HCT116 (cell line): Measurements from ENCODE around the gene TMCO4. TPM values are rescaled to one million over a fixed set of nuclear protein-coding genes. Genes with fewer than 3 reads are reported as not detected.

Source experiments
- ATAC-seq: fragments of 200-7000 bp; cut with Tn5 transposase; 2 replicates; pipeline ENCODE4 v1.9.1; 2020; ENCODE audit warnings: mild to moderate bottlenecking, moderate library complexity
- BruUV-seq: library from RNA; stranded (reverse); fragments of 400-500 nt; replicated peaks from 2 replicates; lab custom pipeline; 2021; lab: Mats Ljungman, UMichigan
- CTCF ChIA-PET: fragments of 300-600 bp; sonication (Branson Sonifier 250); formaldehyde crosslinking; loops from one replicate; lab custom pipeline; 2021; ENCODE audit warnings: antibody characterized with exemption; lab: Charles Lee
- POLR2A ChIA-PET: fragments of 300-600, 350-600 bp; sonication (Branson Sonifier 250); formaldehyde crosslinking; loops from one replicate; lab custom pipeline; 2021; ENCODE audit warnings: antibody characterized with exemption; lab: Charles Lee
- RAD21 ChIA-PET, 2 experiments: fragments of 300-600 bp; sonication (Branson Sonifier 250); formaldehyde crosslinking; loops; one replicate each; lab custom pipeline; 2023; ENCODE audit warnings: low total read pairs in 2 of 2; ENCODE audit not compliant: uncharacterized antibody in 2 of 2, unreplicated experiment in 2 of 2, low non-redundant PET in 1 of 2; lab: Charles Lee
- DNase-seq: peaks from one replicate; pipeline ENCODE4 v3.0.0-alpha.2; 2010; ENCODE audit warnings: low read depth, low spot score
- H2AFZ ChIP-seq: fragments of 200-600 bp; shearing (Covaris generic), sonication (generic); 2 replicates; pipeline ENCODE4 v1.6.1; 2017; ENCODE audit warnings: low read depth, mixed run types, mixed read lengths, antibody characterized with exemption, low read length; ENCODE audit not compliant: poor library complexity, severe bottlenecking
- H3K27ac ChIP-seq: 2 replicates; pipeline ENCODE4 v1.5.1; 2012; ENCODE audit warnings: low read depth, low read length
- H3K27me3 ChIP-seq: fragments of 200-600 bp; sonication (generic); 2 replicates; pipeline ENCODE4 v1.6.1; 2016; ENCODE audit warnings: mixed run types, low read length, mixed read lengths; ENCODE audit not compliant: insufficient read depth
- H3K36me3 ChIP-seq, 2 experiments: fragments of 200-500 bp in 1 of 2; fragments of 200-600 bp in 1 of 2; sonication (Bioruptor generic) in 1 of 2; sonication (generic) in 1 of 2; 2 replicates each; pipeline versions ENCODE4 v1.5.1 to v1.6.1; 2014 to 2016; ENCODE audit warnings: low read length in 2 of 2, inconsistent platforms in 1 of 2, mixed read lengths in 1 of 2, mixed run types in 1 of 2; ENCODE audit not compliant: insufficient read depth in 2 of 2, control insufficient read depth in 1 of 2
- H3K4me1 ChIP-seq, 2 experiments: fragments of 200-600 bp in 1 of 2; sonication (generic) in 1 of 2; 2 replicates each; pipeline versions ENCODE4 v1.5.1 to v1.6.1; 2012 to 2017; ENCODE audit warnings: low read length in 2 of 2, inconsistent platforms in 1 of 2, mild to moderate bottlenecking in 1 of 2, mixed read lengths in 1 of 2, mixed run types in 1 of 2, moderate library complexity in 1 of 2; ENCODE audit not compliant: insufficient read depth in 2 of 2, control insufficient read depth in 1 of 2
- H3K4me2 ChIP-seq: fragments of 200-600 bp; sonication (generic); 2 replicates; pipeline ENCODE4 v1.6.1; 2017; ENCODE audit warnings: mixed run types, low read length, mixed read lengths
- H3K4me3 ChIP-seq, 2 experiments: fragments of 200-600 bp in 1 of 2; sonication (generic) in 1 of 2; replicated peaks in 1 of 2; 2 replicates each; pipeline ENCODE4 v1.5.1; 2011 to 2016; ENCODE audit warnings: low read length in 2 of 2, control low read depth in 1 of 2, low read depth in 1 of 2, mild to moderate bottlenecking in 1 of 2, mixed read lengths in 1 of 2, mixed run types in 1 of 2
- H3K79me2 ChIP-seq: fragments of 200-600 bp; sonication (generic); 2 replicates; pipeline ENCODE4 v1.6.1; 2017; ENCODE audit warnings: mild to moderate bottlenecking, mixed run types, low read length, moderate library complexity, mixed read lengths; ENCODE audit not compliant: insufficient read depth
- H3K9ac ChIP-seq: fragments of 200-600 bp; sonication (generic); 2 replicates; pipeline ENCODE4 v1.6.1; 2016; ENCODE audit warnings: low read length, mixed read lengths
- H3K9me2 ChIP-seq: fragments of 200-600 bp; sonication (generic), shearing (Covaris generic); 2 replicates; pipeline ENCODE4 v1.6.1; 2017; ENCODE audit warnings: mixed run types, mild to moderate bottlenecking, moderate library complexity; ENCODE audit not compliant: insufficient read depth
- H3K9me3 ChIP-seq, 2 experiments: fragments of 200-500 bp in 1 of 2; fragments of 200-600 bp in 1 of 2; sonication (Bioruptor generic) in 1 of 2; sonication (generic) in 1 of 2; 2 replicates each; pipeline ENCODE4 v1.6.1; 2014 to 2017; ENCODE audit warnings: low read length in 2 of 2, mixed read lengths in 2 of 2, inconsistent platforms in 1 of 2, low read depth in 1 of 2, mild to moderate bottlenecking in 1 of 2, mixed run types in 1 of 2, moderate library complexity in 1 of 2; ENCODE audit not compliant: control insufficient read depth in 1 of 2, insufficient read depth in 1 of 2
- H4K20me1 ChIP-seq: fragments of 200-600 bp; sonication (generic), shearing (Covaris generic); 2 replicates; pipeline ENCODE4 v1.6.1; 2017; ENCODE audit warnings: mixed run types, mild to moderate bottlenecking, moderate library complexity; ENCODE audit not compliant: insufficient read depth
- CTCF ChIP-seq, 3 experiments: fragments of 200-600 bp in 1 of 3; sonication (generic) in 1 of 3; IDR thresholded peaks in 2 of 3; conservative IDR thresholded peaks in 1 of 3; 2 replicates each; pipeline ENCODE4 v1.5.1; 2012 to 2017; ENCODE audit warnings: low read depth in 2 of 3, low read length in 2 of 3, antibody characterized with exemption in 1 of 3, borderline replicate concordance in 1 of 3, control low read depth in 1 of 3, mild to moderate bottlenecking in 1 of 3, mixed read lengths in 1 of 3, mixed run types in 1 of 3, moderate library complexity in 1 of 3; ENCODE audit not compliant: insufficient read depth in 1 of 3
- JUND ChIP-seq: IDR thresholded peaks from 2 replicates; pipeline ENCODE4 v1.6.1; 2012
- POLR2AphosphoS5 ChIP-seq: IDR thresholded peaks from 2 replicates; pipeline ENCODE4 v1.6.1; 2011; ENCODE audit warnings: mild to moderate bottlenecking, low read depth, low read length, moderate library complexity
- RAD21 ChIP-seq: IDR thresholded peaks from 2 replicates; pipeline ENCODE4 v1.6.1; 2012; ENCODE audit warnings: low read depth, mild to moderate bottlenecking
- SRF ChIP-seq: IDR thresholded peaks from 2 replicates; pipeline ENCODE4 v1.6.1; 2012; ENCODE audit warnings: low read depth
- intact Hi-C: fragments of 100-400 bp; cut with micrococcal nuclease; formaldehyde crosslinking; loops from 2 replicates; pipeline ENCODE4 v1.10.0; 2022
- total RNA-seq: library from RNA; stranded (reverse); gene quantifications from one replicate; pipeline ENCODE4 v1.2.1, GENCODE V29; 2021; ENCODE audit not compliant: unreplicated experiment
- TF ChIP-seq, protein P1 (sequence below): IDR thresholded peaks from 2 replicates; pipeline ENCODE4 v1.6.1; 2012

The TMCO4 gene
- total RNA-seq, 1 experiment from 2014 or later, result 12.7 TPM

DNA sequence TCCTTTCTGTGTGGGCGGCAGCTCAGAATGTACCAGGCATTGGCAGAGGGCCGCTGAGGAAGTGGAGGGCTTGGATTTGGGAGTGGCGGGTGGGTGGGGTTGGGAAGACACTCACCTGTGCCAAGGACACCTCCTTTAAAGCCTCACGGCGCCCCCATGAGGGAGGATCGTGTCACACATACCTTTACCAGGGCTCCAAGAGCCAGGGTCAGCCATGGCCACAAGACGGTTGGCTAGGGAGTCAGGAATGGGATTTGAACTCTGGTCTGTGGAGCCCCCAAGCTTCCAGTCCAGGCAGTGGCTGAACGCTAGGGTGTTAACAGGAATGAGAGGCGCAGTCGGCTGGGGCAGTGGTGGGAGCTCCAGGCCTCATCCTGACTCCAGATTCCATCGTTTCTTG, 151.0 kb downstream of the TMCO4 start:
- H2AFZ ChIP-seq, result no peak overlapping the region
- CTCF ChIA-PET, result interaction anchor here (0.6 to 1.1 kb wide), 3 partner anchors 8 to 469 kb away, joined by 3 read pairs; partner anchors contain the start of gene HTR6
- peaks cover 23 to 49% of the 10 kb centered on the region in 2 experiments for H3K4me1 ChIP-seq
- no peaks in the 10 kb centered on the region for H3K27me3 ChIP-seq
- intact Hi-C loops, result loop anchor here (5.0 kb wide), 1 partner anchor 396 kb away; the partner anchor contains the start of genes EMC1 and MRTO4
- no peak overlapping the region for H3K27ac ChIP-seq
- H3K9ac ChIP-seq, result no peak overlapping the region
- H3K79me2 ChIP-seq, result peaks cover 68% of the 10 kb centered on the region
- RAD21 ChIA-PET, result interaction anchor here (0.6 kb wide), 2 partner anchors 247 to 256 kb away, joined by 6 read pairs; no protein-coding TSS in a partner anchor
- H3K4me3 ChIP-seq, result no peak overlapping the region
- no peaks in the 10 kb centered on the region for H3K36me3 ChIP-seq
- H4K20me1 ChIP-seq, result no peaks in the 10 kb centered on the region
- ATAC-seq, result peak; percentile 26; the same call in 1 of the 2 replicates
- peak; percentile 57 for DNase-seq
- no peaks in the 10 kb centered on the region for H3K9me3 ChIP-seq
- no peaks in the 10 kb centered on the region for H3K9me2 ChIP-seq
- peak overlapping the region; percentile 16; the same call in 1 of the 2 replicates for H3K4me2 ChIP-seq
- TF ChIP-seq JUND, result no peak
- TF ChIP-seq RAD21, result peak; percentile 70
- TF ChIP-seq POLR2AphosphoS5, result no peak
- no peak for TF ChIP-seq SRF
- peak; percentile 37 to 59 (median 48); a peak in 4 of 6 replicates for TF ChIP-seq CTCF (IDR thresholded peaks at IDR 0.05 in 2 of 3, conservative IDR thresholded peaks at IDR 0.05 in 1 of 3; ENCODE audit: borderline replicate concordance in 1 of 3, insufficient read depth in 1 of 3, low read depth in 2 of 3, low read length in 2 of 3)
- POLR2A ChIA-PET, result no interaction called here
- no TSS peak for BruUV-seq

DNA sequence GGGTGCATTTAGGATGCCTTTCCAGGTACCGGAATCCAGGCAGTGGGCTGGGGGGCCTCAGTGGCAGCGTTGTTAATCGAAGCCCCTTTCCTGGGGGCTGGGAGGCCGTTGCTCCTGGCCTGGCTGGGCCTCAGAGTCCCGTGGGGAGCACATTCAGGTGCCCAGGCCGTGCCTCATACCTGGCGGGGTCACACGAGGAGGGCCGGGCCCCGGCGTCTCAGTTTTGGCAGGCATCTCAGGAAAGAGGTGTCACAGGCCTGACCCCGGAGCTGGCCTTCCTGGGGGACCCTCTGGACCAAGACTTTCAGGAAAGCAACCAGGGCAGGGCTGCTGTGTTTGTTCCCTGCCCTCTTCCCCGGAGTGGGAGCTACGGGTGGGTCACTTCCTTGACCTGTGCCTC, 151.5 kb downstream of the TMCO4 start:
- H3K27me3 ChIP-seq, result no peaks in the 10 kb centered on the region
- ChIA-PET RAD21 (interaction anchor here (0.6 kb wide), 2 partner anchors 246 to 255 kb away, joined by 6 read pairs; no protein-coding TSS in a partner anchor), CTCF (interaction anchor here (0.6 to 1.1 kb wide), 3 partner anchors 8 to 468 kb away, joined by 3 read pairs; partner anchors contain the start of gene HTR6), POLR2A (no interaction called here)
- no TSS peak for BruUV-seq
- peaks cover 65% of the 10 kb centered on the region for H3K79me2 ChIP-seq
- peak overlapping the region; percentile 16 for H3K4me2 ChIP-seq
- no peak overlapping the region for H3K9ac ChIP-seq
- no peaks in the 10 kb centered on the region for H3K9me3 ChIP-seq
- no peaks in the 10 kb centered on the region for H3K9me2 ChIP-seq
- H2AFZ ChIP-seq, result no peak overlapping the region
- ATAC-seq (no peak), DNase-seq (no peak)
- no peak overlapping the region for H3K4me3 ChIP-seq
- intact Hi-C loops, result loop anchor here (5.0 kb wide), 1 partner anchor 396 kb away; the partner anchor contains the start of genes EMC1 and MRTO4
- H3K4me1 ChIP-seq, result peaks cover 28 to 49% of the 10 kb centered on the region in 2 experiments
- no peaks in the 10 kb centered on the region for H3K36me3 ChIP-seq
- TF ChIP-seq, protein P1, sequence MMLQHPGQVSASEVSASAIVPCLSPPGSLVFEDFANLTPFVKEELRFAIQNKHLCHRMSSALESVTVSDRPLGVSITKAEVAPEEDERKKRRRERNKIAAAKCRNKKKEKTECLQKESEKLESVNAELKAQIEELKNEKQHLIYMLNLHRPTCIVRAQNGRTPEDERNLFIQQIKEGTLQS, result no peak
- no peak overlapping the region for H3K27ac ChIP-seq
- no peaks in the 10 kb centered on the region for H4K20me1 ChIP-seq
